SK-N-SH (cell line): ENCODE data around the gene ARHGEF12.

Source experiments
- CTCF ChIP-seq: fragments of 200-600 bp; sonication (generic); IDR thresholded peaks from 2 replicates; pipeline ENCODE4 v1.6.1; 2017; ENCODE audit warnings: antibody characterized with exemption, mild to moderate bottlenecking, moderate library complexity
- USF1 ChIP-seq: IDR thresholded peaks from 2 replicates; pipeline ENCODE4 v1.4.0; 2012; ENCODE audit warnings: low read depth, borderline replicate concordance

- no peak for TF ChIP-seq USF1
- no peak for TF ChIP-seq CTCF
These were observed 30.9 kb upstream of the ARHGEF12 start for GRCh38 chr11:120305286-120305685.
